Activated T-helper 17 cell treated with anti-CD3 and anti-CD28 coated beads, Interleukin-2, amount 50 U/mL, for 72 hours (primary cell): ENCODE measurements around the gene ID1. TPM values are rescaled to one million over a fixed set of nuclear protein-coding genes. Genes with fewer than 3 reads are reported as not detected.
"Not testable (repeated sequence)": the region's sequence is repeated elsewhere in the genome, so short reads cannot be mapped to it uniquely, and the experiment has no call there.

Source experiments
- ATAC-seq: fragments of 150-1000 bp; cut with Tn5 transposase; replicated peaks from 2 replicates; pipeline ENCODE4 v1.10.0; 2021; ENCODE audit warnings: mild to moderate bottlenecking, moderate library complexity
- H3K27ac Mint-ChIP-seq: one replicate; pipeline ENCODE4 v1.8.0; 2022; ENCODE audit warnings: mixed read lengths
- H3K27me3 Mint-ChIP-seq: one replicate; pipeline ENCODE4 v1.8.0; 2022; ENCODE audit warnings: mixed read lengths
- H3K36me3 Mint-ChIP-seq: one replicate; pipeline ENCODE4 v1.8.0; 2022; ENCODE audit warnings: low read depth, mild to moderate bottlenecking, mixed read lengths
- H3K4me1 Mint-ChIP-seq: one replicate; pipeline ENCODE4 v1.8.0; 2022; ENCODE audit warnings: mixed read lengths
- H3K4me3 Mint-ChIP-seq: one replicate; pipeline ENCODE4 v1.8.0; 2022; ENCODE audit warnings: mild to moderate bottlenecking, mixed read lengths
- H3K9me3 Mint-ChIP-seq: one replicate; pipeline ENCODE4 v1.8.0; 2022; ENCODE audit warnings: mixed read lengths
- total RNA-seq, 2 donors: library from RNA; stranded (reverse); gene quantifications; one replicate each; pipeline ENCODE4 v1.2.3, GENCODE V29; 2022

The ID1 gene
- total RNA-seq, 2 donors from 2014 or later: 2.9 to 5.3 TPM

GRCh38 chr20:31569163-31570020 lies 35.7 kb upstream of the ID1 start:
- ATAC-seq: peak; percentile 3
- Mint-ChIP-seq H3K27me3 (no peaks in the 10 kb centered on the region), H3K4me1 (peaks cover 23% of the 10 kb centered on the region), H3K27ac (peak overlapping the region; percentile 65), H3K4me3 (no peak overlapping the region), H3K36me3 (peaks cover 59% of the 10 kb centered on the region), H3K9me3 (no peaks in the 10 kb centered on the region)

- Mint-ChIP-seq H3K4me3 (no peak overlapping the region), H3K27ac (peak overlapping the region; percentile 65), H3K36me3 (peaks cover 52% of the 10 kb centered on the region), H3K9me3 (no peaks in the 10 kb centered on the region), H3K4me1 (peaks cover 23% of the 10 kb centered on the region), H3K27me3 (no peaks in the 10 kb centered on the region)
- no peak for ATAC-seq
Measured at GRCh38 chr20:31570021-31570463, 35.0 kb upstream of the ID1 start.

GRCh38 chr20:31570735-31571617 lies 34.1 kb upstream of the ID1 start:
- H3K4me3 Mint-ChIP-seq: peak overlapping the region; percentile 96
- peaks cover 23% of the 10 kb centered on the region for H3K4me1 Mint-ChIP-seq
- H3K9me3 Mint-ChIP-seq: no peaks in the 10 kb centered on the region
- H3K36me3 Mint-ChIP-seq: peaks cover 43% of the 10 kb centered on the region
- no peak for ATAC-seq
- H3K27ac Mint-ChIP-seq: peak overlapping the region; percentile 81
- no peaks in the 10 kb centered on the region for H3K27me3 Mint-ChIP-seq

- ATAC-seq: no peak
- H3K4me3 Mint-ChIP-seq: peak overlapping the region; percentile 96
Measured at GRCh38 chr20:31572042-31572700, 32.9 kb upstream of the ID1 start.

GRCh38 chr20:31572701-31573554 lies 32.2 kb upstream of the ID1 start:
- H3K27me3 Mint-ChIP-seq: no peaks in the 10 kb centered on the region
- no peaks in the 10 kb centered on the region for H3K9me3 Mint-ChIP-seq
- peaks cover 14% of the 10 kb centered on the region for H3K4me1 Mint-ChIP-seq
- ATAC-seq: peak; percentile 87
- H3K27ac Mint-ChIP-seq: peak overlapping the region; percentile 85
- H3K36me3 Mint-ChIP-seq: peaks cover 23% of the 10 kb centered on the region
- peak overlapping the region; percentile 96 for H3K4me3 Mint-ChIP-seq

More at GRCh38 chr20:31572042-31572700, 32.9 kb upstream of the ID1 start:
- Mint-ChIP-seq H3K27ac (peak overlapping the region; percentile 81), H3K27me3 (no peaks in the 10 kb centered on the region), H3K36me3 (peaks cover 31% of the 10 kb centered on the region), H3K9me3 (no peaks in the 10 kb centered on the region), H3K4me1 (peaks cover 17% of the 10 kb centered on the region)

GRCh38 chr20:31573555-31574321 lies 31.4 kb upstream of the ID1 start:
- peak; percentile 1 for ATAC-seq

GRCh38 chr20:31574986-31575385 lies 30.1 kb upstream of the ID1 start:
- H3K9me3 Mint-ChIP-seq, H3K27ac Mint-ChIP-seq, ATAC-seq, H3K4me3 Mint-ChIP-seq, H3K36me3 Mint-ChIP-seq, H3K27me3 Mint-ChIP-seq: not testable (repeated sequence)
- peaks cover 19% of the 10 kb centered on the region for H3K4me1 Mint-ChIP-seq

More at GRCh38 chr20:31573555-31574321, 31.4 kb upstream of the ID1 start:
- Mint-ChIP-seq H3K36me3 (peaks cover 18% of the 10 kb centered on the region), H3K4me3 (peak overlapping the region; percentile 96), H3K9me3 (no peaks in the 10 kb centered on the region), H3K27me3 (no peaks in the 10 kb centered on the region), H3K4me1 (peaks cover 14% of the 10 kb centered on the region), H3K27ac (peak overlapping the region; percentile 85)

- no peaks in the 10 kb centered on the region for H3K27me3 Mint-ChIP-seq
- ATAC-seq: no peak
- peaks cover 19% of the 10 kb centered on the region for H3K4me1 Mint-ChIP-seq
- no peak overlapping the region for H3K27ac Mint-ChIP-seq
- no peak overlapping the region for H3K4me3 Mint-ChIP-seq
- H3K9me3 Mint-ChIP-seq: no peaks in the 10 kb centered on the region
- peaks cover 5% of the 10 kb centered on the region for H3K36me3 Mint-ChIP-seq
Measured at GRCh38 chr20:31576751-31577150, 28.3 kb upstream of the ID1 start.

- H3K4me1 Mint-ChIP-seq: peaks cover 16% of the 10 kb centered on the region
- no peak overlapping the region for H3K27ac Mint-ChIP-seq
- no peaks in the 10 kb centered on the region for H3K9me3 Mint-ChIP-seq
- no peak for ATAC-seq
- no peaks in the 10 kb centered on the region for H3K27me3 Mint-ChIP-seq
- H3K36me3 Mint-ChIP-seq: peaks cover 5% of the 10 kb centered on the region
- no peak overlapping the region for H3K4me3 Mint-ChIP-seq
Measured at GRCh38 chr20:31577194-31577593, 27.9 kb upstream of the ID1 start.

GRCh38 chr20:31578448-31579138 lies 26.5 kb upstream of the ID1 start:
- H3K4me3 Mint-ChIP-seq: no peak overlapping the region
- H3K9me3 Mint-ChIP-seq: no peaks in the 10 kb centered on the region
- H3K27me3 Mint-ChIP-seq: no peaks in the 10 kb centered on the region
- peaks cover 2% of the 10 kb centered on the region for H3K36me3 Mint-ChIP-seq
- no peak for ATAC-seq
- peaks cover 10% of the 10 kb centered on the region for H3K4me1 Mint-ChIP-seq
- no peak overlapping the region for H3K27ac Mint-ChIP-seq

GRCh38 chr20:31579245-31579644 lies 25.8 kb upstream of the ID1 start:
- peaks cover 5% of the 10 kb centered on the region for H3K4me1 Mint-ChIP-seq
- no peaks in the 10 kb centered on the region for H3K27me3 Mint-ChIP-seq
- no peak overlapping the region for H3K4me3 Mint-ChIP-seq
- no peak for ATAC-seq
- H3K36me3 Mint-ChIP-seq: no peaks in the 10 kb centered on the region
- no peaks in the 10 kb centered on the region for H3K9me3 Mint-ChIP-seq
- no peak overlapping the region for H3K27ac Mint-ChIP-seq

GRCh38 chr20:31579941-31580651 lies 25.0 kb upstream of the ID1 start:
- not testable (repeated sequence) for H3K4me3 Mint-ChIP-seq

More at GRCh38 chr20:31579941-31580651, 25.0 kb upstream of the ID1 start:
- not testable (repeated sequence) for H3K4me1 Mint-ChIP-seq, H3K9me3 Mint-ChIP-seq, H3K36me3 Mint-ChIP-seq, ATAC-seq, H3K27ac Mint-ChIP-seq, H3K27me3 Mint-ChIP-seq
